Type B pancreatic cell (in vitro differentiated cells): ENCODE data around the gene XPNPEP3. TPM values are rescaled to one million over a fixed set of nuclear protein-coding genes. Genes with fewer than 3 reads are reported as not detected.
"Not testable (repeated sequence)": the region's sequence is repeated elsewhere in the genome, so short reads cannot be mapped to it uniquely, and the experiment has no call there.

Experiments used
- DNase-seq: peaks from one replicate; pipeline ENCODE4 v3.0.0; 2021; ENCODE audit warnings: mixed read lengths; ENCODE audit not compliant: unreplicated experiment; ENCODE audit errors: extremely low spot score
- H3K27ac Mint-ChIP-seq: 2 replicates; pipeline ENCODE4 v1.8.0; 2021; ENCODE audit warnings: mild to moderate bottlenecking, mixed read lengths
- H3K27me3 Mint-ChIP-seq: 2 replicates; pipeline ENCODE4 v1.8.0; 2021; ENCODE audit warnings: mixed read lengths
- H3K36me3 Mint-ChIP-seq: 2 replicates; pipeline ENCODE4 v1.8.0; 2021; ENCODE audit warnings: mixed read lengths
- H3K4me1 Mint-ChIP-seq: one replicate; pipeline ENCODE4 v1.8.0; 2021; ENCODE audit warnings: mixed read lengths; ENCODE audit not compliant: unreplicated experiment
- H3K4me3 Mint-ChIP-seq: 2 replicates; pipeline ENCODE4 v1.8.0; 2021; ENCODE audit warnings: mild to moderate bottlenecking, mixed read lengths
- H3K9me3 Mint-ChIP-seq: 2 replicates; pipeline ENCODE4 v1.8.0; 2021; ENCODE audit warnings: mixed read lengths
- CTCF ChIP-seq: fragments of 200-600 bp; sonication (generic); conservative IDR thresholded peaks from 2 replicates; pipeline ENCODE4 v1.5.0; 2021; ENCODE audit warnings: antibody characterized with exemption, mild to moderate bottlenecking
- total RNA-seq: library from RNA; stranded (reverse); gene quantifications from 2 replicates; pipeline ENCODE4 v1.2.1, GENCODE V29; 2021; ENCODE audit warnings: low replicate concordance

Gene XPNPEP3
- total RNA-seq, 1 donor from 2014 or later = 30.9 TPM

GRCh38 chr22:40862537-40862936 is 5.6 kb downstream of the XPNPEP3 start:
- H3K4me1 Mint-ChIP-seq = peaks cover 6% of the 10 kb centered on the region
- H3K36me3 Mint-ChIP-seq = peaks cover 9% of the 10 kb centered on the region
- H3K27me3 Mint-ChIP-seq = no peaks in the 10 kb centered on the region
- no peaks in the 10 kb centered on the region for H3K9me3 Mint-ChIP-seq
- no peak for DNase-seq
- H3K27ac Mint-ChIP-seq = no peak overlapping the region
- TF ChIP-seq CTCF = no peak
- no peak overlapping the region for H3K4me3 Mint-ChIP-seq

- H3K36me3 Mint-ChIP-seq = peaks cover 5% of the 10 kb centered on the region
- H3K27me3 Mint-ChIP-seq = no peaks in the 10 kb centered on the region
- no peaks in the 10 kb centered on the region for H3K4me1 Mint-ChIP-seq
- no peak overlapping the region for H3K4me3 Mint-ChIP-seq
- no peak for TF ChIP-seq CTCF
- DNase-seq = no peak
- no peaks in the 10 kb centered on the region for H3K9me3 Mint-ChIP-seq
- H3K27ac Mint-ChIP-seq = no peak overlapping the region
Observed at GRCh38 chr22:40867109-40867508, 10.2 kb downstream of the XPNPEP3 start.

- H3K27me3 Mint-ChIP-seq, H3K4me3 Mint-ChIP-seq, H3K4me1 Mint-ChIP-seq, H3K27ac Mint-ChIP-seq, H3K36me3 Mint-ChIP-seq, DNase-seq, H3K9me3 Mint-ChIP-seq: not testable (repeated sequence)
Observed at GRCh38 chr22:40868379-40868778, 11.4 kb downstream of the XPNPEP3 start.

- Mint-ChIP-seq H3K9me3 (no peaks in the 10 kb centered on the region), H3K36me3 (peaks cover 5% of the 10 kb centered on the region), H3K4me3 (no peak overlapping the region), H3K4me1 (no peaks in the 10 kb centered on the region), H3K27me3 (no peaks in the 10 kb centered on the region), H3K27ac (no peak overlapping the region)
- no peak for TF ChIP-seq CTCF
- no peak for DNase-seq
Observed at GRCh38 chr22:40874016-40874415, 17.1 kb downstream of the XPNPEP3 start.

GRCh38 chr22:40875111-40875510 is 18.2 kb downstream of the XPNPEP3 start:
- no peak overlapping the region for H3K4me3 Mint-ChIP-seq
- no peak for TF ChIP-seq CTCF
- H3K4me1 Mint-ChIP-seq = no peaks in the 10 kb centered on the region

GRCh38 chr22:40876907-40877306 is 20.0 kb downstream of the XPNPEP3 start:
- H3K27ac Mint-ChIP-seq = no peak overlapping the region
- no peaks in the 10 kb centered on the region for H3K4me1 Mint-ChIP-seq
- no peak for DNase-seq
- H3K27me3 Mint-ChIP-seq = no peaks in the 10 kb centered on the region
- TF ChIP-seq CTCF = no peak
- H3K9me3 Mint-ChIP-seq = no peaks in the 10 kb centered on the region
- peaks cover 3% of the 10 kb centered on the region for H3K36me3 Mint-ChIP-seq
- H3K4me3 Mint-ChIP-seq = no peak overlapping the region

More at GRCh38 chr22:40875111-40875510, 18.2 kb downstream of the XPNPEP3 start:
- no peak for DNase-seq
- Mint-ChIP-seq H3K27me3 (no peaks in the 10 kb centered on the region), H3K27ac (no peak overlapping the region), H3K36me3 (peaks cover 4% of the 10 kb centered on the region), H3K9me3 (no peaks in the 10 kb centered on the region)
